Stimulated activated CD8-positive, alpha-beta memory T cell treated with anti-CD3 and anti-CD28 coated beads, Interleukin-2, amount 100 ng/mL, for 48 hours (primary cell): ENCODE data around the gene ANKRD13C.

Experiments
- DNase-seq, 2 donors: peaks; one replicate each; pipeline ENCODE4 v3.0.0-alpha.2; 2020; ENCODE audit warnings: low read depth in 2 of 2

The ANKRD13C gene

GRCh38 chr1:70220517-70221237 lies 133.8 kb downstream of the ANKRD13C start:
- DNase-seq: no peak

GRCh38 chr1:70220015-70220414 lies 134.5 kb downstream of the ANKRD13C start:
- DNase-seq: no peak

DNA sequence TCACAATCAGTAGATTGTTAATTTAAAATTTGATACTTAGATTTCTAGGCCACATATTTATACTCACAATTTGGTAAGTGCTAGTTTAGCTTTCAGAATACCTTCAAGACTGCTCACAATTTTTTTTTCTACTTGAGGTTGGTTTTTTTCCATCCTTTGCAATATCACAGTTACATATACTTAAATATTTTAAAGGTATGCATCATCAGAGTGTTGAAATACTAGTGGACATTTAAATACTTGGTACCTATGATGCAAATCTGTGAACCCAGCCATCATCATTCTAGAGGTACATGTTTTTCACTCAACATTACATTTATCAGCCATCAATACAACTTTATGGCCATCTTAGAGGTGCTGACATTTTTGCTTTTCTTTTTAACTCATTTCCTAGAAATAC lies 143.0 kb downstream of the ANKRD13C start:
- DNase-seq: no peak

DNA sequence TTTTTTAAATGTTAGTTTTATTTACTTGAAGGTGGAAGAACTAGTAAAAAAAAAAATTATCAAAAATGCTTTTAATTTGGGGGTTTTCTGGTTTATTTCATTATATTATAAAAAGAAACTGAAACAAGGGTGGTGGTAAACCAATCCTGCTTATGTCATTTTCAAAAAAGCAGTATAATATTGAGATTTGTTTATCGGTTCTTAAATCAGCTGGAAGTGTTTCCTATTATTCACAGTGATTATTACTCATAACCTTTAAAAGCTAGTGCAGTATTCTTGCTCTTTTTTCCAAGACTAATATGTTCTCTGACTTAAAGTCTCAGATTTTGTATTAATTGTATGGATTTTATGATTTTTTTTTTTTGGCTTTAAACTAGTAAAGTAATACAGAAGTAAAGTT lies 143.7 kb downstream of the ANKRD13C start:
- no peak for DNase-seq
